22Rv1 (cell line): ENCODE results near the gene CACNG4.

Experiments
- H3K27ac ChIP-seq: fragments of 450-650 bp; 2 replicates; pipeline ENCODE4 v1.5.1; 2017
- CTCF ChIP-seq: fragments of 450-650 bp; IDR thresholded peaks from 2 replicates; pipeline ENCODE4 v1.5.1; 2017; ENCODE audit warnings: mild to moderate bottlenecking
- ZFX ChIP-seq: fragments of 450-650 bp; IDR thresholded peaks from 2 replicates; pipeline ENCODE4 v1.6.1; 2017; ENCODE audit warnings: antibody characterized with exemption, borderline replicate concordance

Gene CACNG4

DNA sequence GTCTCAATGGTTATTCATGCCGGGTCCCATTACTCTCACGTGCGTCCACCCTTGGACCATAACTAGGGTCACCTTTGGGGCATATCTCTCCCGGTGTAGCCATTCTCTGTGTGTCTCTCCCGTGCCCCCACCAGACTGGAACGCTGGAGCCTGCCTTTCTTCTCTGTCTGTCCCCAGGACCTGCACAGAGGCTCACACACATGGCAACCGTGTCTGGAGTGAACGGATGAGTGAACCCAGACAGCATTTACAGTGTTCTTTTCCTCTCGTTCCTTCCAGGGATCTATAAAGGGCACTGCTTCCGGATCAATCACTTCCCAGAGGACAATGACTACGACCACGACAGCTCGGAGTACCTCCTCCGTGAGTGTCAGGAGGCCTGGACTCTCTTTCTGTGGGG is 53.4 kb downstream of the CACNG4 start:
- TF ChIP-seq CTCF (no peak), ZFX (no peak)
- H3K27ac ChIP-seq = no peak overlapping the region

- no peak overlapping the region for H3K27ac ChIP-seq
- TF ChIP-seq CTCF (no peak), ZFX (no peak)
Measured at GRCh38 chr17:67018471-67019434, 54.2 kb downstream of the CACNG4 start.

DNA sequence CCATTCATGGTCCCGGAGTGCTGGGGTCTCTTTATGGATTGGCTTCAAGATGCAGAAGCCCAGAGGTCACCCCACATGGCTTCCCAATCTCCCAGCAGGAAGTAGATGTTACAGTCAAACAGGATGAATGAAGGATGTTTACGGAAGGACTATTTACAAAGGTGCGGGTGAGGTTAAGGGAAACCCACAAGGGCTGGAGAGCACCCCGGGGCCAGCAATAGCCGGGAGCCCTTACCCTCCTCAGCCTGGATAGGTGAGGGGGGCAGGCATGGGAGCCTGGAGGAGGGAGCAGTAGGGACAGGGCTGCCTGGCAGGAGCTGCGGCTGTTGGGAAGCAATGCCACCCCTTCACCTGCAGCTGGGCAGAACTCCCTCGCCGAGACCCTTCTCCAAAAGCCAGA is 55.3 kb downstream of the CACNG4 start:
- TF ChIP-seq ZFX (no peak), CTCF (no peak)
- H3K27ac ChIP-seq = no peak overlapping the region

GRCh38 chr17:67020293-67020766 is 55.8 kb downstream of the CACNG4 start:
- H3K27ac ChIP-seq = no peak overlapping the region
- TF ChIP-seq ZFX = no peak

DNA sequence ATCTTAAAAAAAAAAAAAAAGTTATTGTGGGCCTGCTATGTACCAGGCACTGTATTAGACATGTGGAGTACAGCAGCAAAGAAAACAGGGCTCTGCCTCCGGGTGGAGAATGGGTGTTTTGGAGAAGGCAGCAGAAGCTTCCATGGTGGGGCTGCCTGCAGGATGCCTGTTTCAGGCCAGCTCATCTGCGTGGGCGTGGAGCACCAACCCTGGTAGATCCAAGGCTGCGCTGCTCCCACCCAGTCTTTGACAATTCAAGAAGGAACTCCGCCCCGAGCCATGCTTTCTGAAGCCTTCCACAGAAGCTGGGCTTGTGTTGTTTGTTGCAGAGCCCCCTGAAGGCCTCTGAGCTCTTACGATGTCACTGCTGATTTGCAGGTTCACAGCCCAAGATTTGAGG is 56.7 kb downstream of the CACNG4 start:
- TF ChIP-seq CTCF = no peak
- no peak for TF ChIP-seq ZFX
- H3K27ac ChIP-seq = no peak overlapping the region

- no peak for TF ChIP-seq CTCF
- no peak overlapping the region for H3K27ac ChIP-seq
Measured at GRCh38 chr17:67021743-67022450, 57.4 kb downstream of the CACNG4 start.

DNA sequence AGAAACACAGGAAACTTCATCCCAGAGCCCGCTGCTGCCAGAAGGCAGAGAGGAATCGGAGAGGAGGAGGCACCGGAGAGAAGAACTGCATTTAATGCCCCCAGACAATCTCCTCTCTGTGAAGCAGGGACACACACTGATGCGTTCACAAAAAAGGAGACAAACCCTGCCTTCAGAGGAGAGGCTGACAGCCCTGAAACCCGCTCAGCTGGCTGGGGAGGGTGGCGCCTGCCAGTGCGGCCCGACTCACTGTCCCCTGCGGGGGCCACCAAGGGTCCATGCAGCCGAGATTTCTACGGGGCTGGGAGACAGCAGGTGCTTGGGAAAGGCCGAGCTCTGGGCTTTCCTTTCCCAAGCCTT is 57.9 kb downstream of the CACNG4 start:
- no peak for TF ChIP-seq CTCF
- no peak for TF ChIP-seq ZFX
- no peak overlapping the region for H3K27ac ChIP-seq
